IMR-90 (cell line): Measurements from ENCODE around the gene EPB41L2. TPM values are rescaled to one million over a fixed set of nuclear protein-coding genes. Genes with fewer than 3 reads are reported as not detected.

ENCODE experiments used
- ATAC-seq: fragments of 200-7000 bp; cut with Tn5 transposase; 2 replicates; pipeline ENCODE4 v1.9.1; 2020; ENCODE audit warnings: low read depth, mild to moderate bottlenecking, moderate library complexity
- BruUV-seq: library from RNA; stranded (reverse); fragments of 400-500 nt; replicated peaks from 2 replicates; lab custom pipeline; 2021; lab: Mats Ljungman, UMichigan
- CTCF ChIA-PET: fragments of 300-600 bp; formaldehyde crosslinking; extraction: SDS; loops from one replicate; lab custom pipeline; 2021; ENCODE audit warnings: antibody characterized with exemption; lab: Yijun Ruan, JAX
- POLR2A ChIA-PET: fragments of 300-600 bp; sonication (Branson Sonifier 250); formaldehyde crosslinking; loops from one replicate; lab custom pipeline; 2022; ENCODE audit warnings: antibody characterized with exemption; ENCODE audit not compliant: unreplicated experiment; lab: Charles Lee
- DNase-seq: peaks from one replicate; pipeline ENCODE4 v3.0.0; 2013
- H2AFZ ChIP-seq: replicated peaks from 2 replicates; pipeline ENCODE3; 2013; ENCODE audit warnings: low read length, mild to moderate bottlenecking; ENCODE audit not compliant: poor library complexity
- H2AK5ac ChIP-seq: 2 replicates; pipeline ENCODE4 v1.6.1; 2013; ENCODE audit warnings: low read depth, low read length, inconsistent platforms
- H2AK9ac ChIP-seq: replicated peaks from 2 replicates; pipeline ENCODE3; 2013; ENCODE audit warnings: mild to moderate bottlenecking, low read depth, low read length, moderate library complexity; ENCODE audit not compliant: poor library complexity
- H2BK120ac ChIP-seq: 2 replicates; pipeline ENCODE4 v1.6.1; 2013; ENCODE audit warnings: low read depth, low read length, inconsistent platforms
- H2BK15ac ChIP-seq: 3 replicates; pipeline ENCODE4 v1.6.1; 2013; ENCODE audit warnings: low read depth, low read length, inconsistent platforms
- H2BK20ac ChIP-seq: 2 replicates; pipeline ENCODE4 v1.6.1; 2013; ENCODE audit warnings: low read depth, mild to moderate bottlenecking, inconsistent platforms, low read length, moderate library complexity
- H2BK5ac ChIP-seq: 2 replicates; pipeline ENCODE4 v1.6.1; 2013; ENCODE audit warnings: mild to moderate bottlenecking, low read depth, low read length, inconsistent platforms; ENCODE audit not compliant: poor library complexity, severe bottlenecking
- H3K14ac ChIP-seq: replicated peaks from 2 replicates; pipeline ENCODE4 v1.6.1; 2013; ENCODE audit warnings: low read depth, low read length, inconsistent platforms
- H3K18ac ChIP-seq: 2 replicates; pipeline ENCODE4 v1.6.1; 2013; ENCODE audit warnings: low read depth, low read length, control low read depth
- H3K23ac ChIP-seq: 2 replicates; pipeline ENCODE4 v1.6.1; 2013; ENCODE audit warnings: low read depth, low read length, inconsistent platforms
- H3K27ac ChIP-seq: 2 replicates; pipeline ENCODE4 v1.5.1; 2013; ENCODE audit warnings: mild to moderate bottlenecking, control low read depth, low read length; ENCODE audit not compliant: insufficient read depth
- H3K27me3 ChIP-seq: 2 replicates; pipeline ENCODE4 v1.6.1; 2013; ENCODE audit warnings: low read length; ENCODE audit not compliant: control insufficient read depth, insufficient read depth
- H3K36me3 ChIP-seq: 2 replicates; pipeline ENCODE4 v1.6.1; 2013; ENCODE audit warnings: low read length, mixed read lengths; ENCODE audit not compliant: control insufficient read depth, insufficient read depth
- H3K4ac ChIP-seq: 2 replicates; pipeline ENCODE4 v1.6.1; 2013; ENCODE audit warnings: low read depth, low read length, inconsistent platforms
- H3K4me1 ChIP-seq: 2 replicates; pipeline ENCODE4 v1.6.1; 2013; ENCODE audit warnings: low read length, mixed read lengths; ENCODE audit not compliant: control insufficient read depth, insufficient read depth
- H3K4me2 ChIP-seq: 2 replicates; pipeline ENCODE4 v1.6.1; 2013; ENCODE audit warnings: low read depth, mild to moderate bottlenecking, control low read depth, low read length, moderate library complexity
- H3K4me3 ChIP-seq: 2 replicates; pipeline ENCODE4 v1.5.1; 2013; ENCODE audit warnings: low read depth, mild to moderate bottlenecking, control low read depth, low read length, moderate library complexity; ENCODE audit not compliant: insufficient read depth
- H3K56ac ChIP-seq: 2 replicates; pipeline ENCODE4 v1.6.1; 2013; ENCODE audit warnings: low read length, inconsistent platforms; ENCODE audit not compliant: insufficient read depth; ENCODE audit errors: extremely low read depth
- H3K79me1 ChIP-seq, 2 experiments: 2 replicates each; pipeline ENCODE4 v1.6.1; 2013; ENCODE audit warnings: low read length in 2 of 2, inconsistent platforms in 1 of 2, low read depth in 1 of 2
- H3K9ac ChIP-seq: 2 replicates; pipeline ENCODE4 v1.6.1; 2013; ENCODE audit warnings: low read depth, low read length, control low read depth
- H3K9me1 ChIP-seq: 2 replicates; pipeline ENCODE4 v1.6.1; 2013; ENCODE audit warnings: low read length, inconsistent platforms; ENCODE audit not compliant: insufficient read depth
- H3K9me3 ChIP-seq: 2 replicates; pipeline ENCODE4 v1.6.1; 2013; ENCODE audit warnings: low read length; ENCODE audit not compliant: control insufficient read depth, insufficient read depth
- H4K20me1 ChIP-seq: 2 replicates; pipeline ENCODE4 v1.6.1; 2013; ENCODE audit warnings: low read length, inconsistent platforms; ENCODE audit not compliant: insufficient read depth
- H4K5ac ChIP-seq: 2 replicates; pipeline ENCODE4 v1.6.1; 2013; ENCODE audit warnings: mild to moderate bottlenecking, low read depth, low read length, control low read depth
- H4K8ac ChIP-seq, 2 experiments: 2 replicates each; pipeline ENCODE4 v1.6.1; 2013; ENCODE audit warnings: low read depth in 2 of 2, low read length in 2 of 2, control low read depth in 1 of 2, inconsistent platforms in 1 of 2
- H4K91ac ChIP-seq: 2 replicates; pipeline ENCODE4 v1.6.1; 2013; ENCODE audit warnings: low read depth, low read length, inconsistent platforms; ENCODE audit not compliant: insufficient read depth
- CEBPB ChIP-seq: IDR thresholded peaks from 2 replicates; pipeline ENCODE4 v1.6.1; 2012; ENCODE audit warnings: low read depth, low read length, improper control_type of control experiment
- CHD1 ChIP-seq: IDR thresholded peaks from 2 replicates; pipeline ENCODE4 v1.6.1; 2012; ENCODE audit warnings: low read depth, low read length, improper control_type of control experiment
- ELK1 ChIP-seq: fragments of 150-350 bp; IDR thresholded peaks from 2 replicates; pipeline ENCODE4 v1.6.1; 2016; ENCODE audit warnings: low read depth, mild to moderate bottlenecking, low read length, moderate library complexity, borderline replicate concordance
- FOS ChIP-seq: fragments of 150-350 bp; IDR thresholded peaks from 2 replicates; pipeline ENCODE4 v1.6.1; 2016; ENCODE audit warnings: low read depth, low read length
- MAFK ChIP-seq: IDR thresholded peaks from 2 replicates; pipeline ENCODE4 v1.6.1; 2012; ENCODE audit warnings: low read depth, low read length, improper control_type of control experiment
- MAZ ChIP-seq: IDR thresholded peaks from 2 replicates; pipeline ENCODE4 v1.6.1; 2012; ENCODE audit warnings: low read depth, mild to moderate bottlenecking, low read length, improper control_type of control experiment, moderate library complexity, borderline replicate concordance
- MXI1 ChIP-seq: IDR thresholded peaks from 2 replicates; pipeline ENCODE4 v1.6.1; 2012; ENCODE audit warnings: low read depth, mild to moderate bottlenecking, low read length, moderate library complexity, borderline replicate concordance
- NFE2L2 ChIP-seq: fragments of 150-350 bp; IDR thresholded peaks from 2 replicates; pipeline ENCODE4 v1.6.1; 2016; ENCODE audit warnings: low read depth, mild to moderate bottlenecking, low read length
- POLR2A ChIP-seq: IDR thresholded peaks from 2 replicates; pipeline ENCODE4 v1.6.1; 2012; ENCODE audit warnings: mild to moderate bottlenecking, low read depth, low read length
- RCOR1 ChIP-seq: IDR thresholded peaks from 2 replicates; pipeline ENCODE4 v1.6.1; 2012; ENCODE audit warnings: mild to moderate bottlenecking, low read length, improper control_type of control experiment; ENCODE audit not compliant: insufficient replicate concordance
- RFX5 ChIP-seq: IDR thresholded peaks from 2 replicates; pipeline ENCODE4 v1.8.0; 2012; ENCODE audit warnings: low read depth, mild to moderate bottlenecking, low read length, moderate library complexity
- SMC3 ChIP-seq: fragments of 150-350 bp; IDR thresholded peaks from 2 replicates; pipeline ENCODE4 v1.6.1; 2016; ENCODE audit warnings: low read depth, mild to moderate bottlenecking, antibody characterized with exemption, low read length, moderate library complexity
- USF2 ChIP-seq: fragments of 150-350 bp; IDR thresholded peaks from 2 replicates; pipeline ENCODE4 v1.6.1; 2017; ENCODE audit warnings: mild to moderate bottlenecking, antibody characterized with exemption, low read length, low read depth
- dilution Hi-C: fragments of 300-500 bp; cut with HindIII; formaldehyde crosslinking; loops from one replicate; pipeline ENCODE4 v1.14.3; 2018; ENCODE audit warnings: low sequenced_read_pairs; ENCODE audit not compliant: unreplicated experiment
- in situ Hi-C: fragments of 300-500 bp; cut with MboI; formaldehyde crosslinking; loops from 3 replicates; pipeline ENCODE4 v1.14.3; 2019; ENCODE audit warnings: low sequenced_read_pairs, inconsistent platforms, mixed read lengths
- intact Hi-C: fragments of 100-400 bp; cut with micrococcal nuclease; formaldehyde crosslinking; loops from 2 replicates; pipeline ENCODE4 v1.10.0; 2022
- polyA plus RNA-seq, 3 experiments: library from polyadenylated mRNA; depleted of rRNA; stranded (reverse); fragments of >200 nt; gene quantifications; 2 replicates each; pipeline ENCODE4 v1.2.3, GENCODE V29; 2012; ENCODE audit warnings: low replicate concordance in 1 of 3
- total RNA-seq: library from RNA; depleted of rRNA; stranded (reverse); fragments of >200 nt; gene quantifications from 2 replicates; pipeline ENCODE4 v1.2.3, GENCODE V29; 2012
- TF ChIP-seq, protein P1 (sequence below): conservative IDR thresholded peaks from 2 replicates; pipeline ENCODE4 v1.5.1; 2012; ENCODE audit warnings: mild to moderate bottlenecking, low read depth, low read length, improper control_type of control experiment

The EPB41L2 gene
- total and polyA plus RNA-seq, 2 of the 4 experiments (the other 2 are of a cell fraction), result 85.7 to 99.8 TPM

GRCh38 chr6:130935978-130936377 lies 127.1 kb downstream of the EPB41L2 start:
- CTCF ChIA-PET, result no interaction called here
- dilution Hi-C loops, result no loop called here

More at GRCh38 chr6:130935978-130936377, 127.1 kb downstream of the EPB41L2 start:
- no peak overlapping the region for H2BK20ac ChIP-seq
- peaks cover 5% of the 10 kb centered on the region; the same call in 1 of the 2 replicates for H4K20me1 ChIP-seq
- DNase-seq, result no peak
- no peak overlapping the region; the same call in 1 of the 2 replicates for H4K91ac ChIP-seq
- no peak overlapping the region for H4K5ac ChIP-seq
- H3K23ac ChIP-seq, result no peak overlapping the region
- POLR2A ChIA-PET, result no interaction called here
- no peaks in the 10 kb centered on the region for H3K27me3 ChIP-seq
- no peak for ATAC-seq
- H2AK5ac ChIP-seq, result no peak overlapping the region
- no peak overlapping the region for H3K9ac ChIP-seq
- H2AFZ ChIP-seq, result no peak overlapping the region
- peaks cover 16% of the 10 kb centered on the region for H3K4me1 ChIP-seq
- BruUV-seq, result no TSS peak
- no peaks in the 10 kb centered on the region for H3K9me3 ChIP-seq
- peak overlapping the region; percentile 53; the same call in 1 of the 2 replicates for H2BK120ac ChIP-seq
- no peak overlapping the region for H3K4me3 ChIP-seq
- H3K79me1 ChIP-seq, result peaks cover 36 to 62% of the 10 kb centered on the region in 2 experiments
- H3K4ac ChIP-seq, result no peak overlapping the region; the same call in 1 of the 2 replicates
- H3K4me2 ChIP-seq, result no peak overlapping the region
- H2BK15ac ChIP-seq, result no peak overlapping the region
- H4K8ac ChIP-seq, result 0 out of 4 replicates have a peak overlapping the region, but pooled peaks of 1 of the 2 experiments have one; percentile 35
- H2AK9ac ChIP-seq, result no peak overlapping the region
- H3K36me3 ChIP-seq, result no peaks in the 10 kb centered on the region
- no peak overlapping the region for H3K27ac ChIP-seq
- H2BK5ac ChIP-seq, result no peak overlapping the region
- peaks cover 13% of the 10 kb centered on the region; the same call in 1 of the 2 replicates for H3K9me1 ChIP-seq
- H3K14ac ChIP-seq, result no peak overlapping the region
- in situ Hi-C loops (no loop called here), intact Hi-C loops (no loop called here)
- no peak overlapping the region for H3K18ac ChIP-seq
- TF ChIP-seq RCOR1 (no peak), RFX5 (no peak), MAZ (no peak), MAFK (no peak), FOS (no peak), CEBPB (no peak), USF2 (no peak), NFE2L2 (no peak), POLR2A (no peak), CHD1 (no peak), SMC3 (no peak), ELK1 (no peak), MXI1 (no peak)
- TF ChIP-seq, protein P1, sequence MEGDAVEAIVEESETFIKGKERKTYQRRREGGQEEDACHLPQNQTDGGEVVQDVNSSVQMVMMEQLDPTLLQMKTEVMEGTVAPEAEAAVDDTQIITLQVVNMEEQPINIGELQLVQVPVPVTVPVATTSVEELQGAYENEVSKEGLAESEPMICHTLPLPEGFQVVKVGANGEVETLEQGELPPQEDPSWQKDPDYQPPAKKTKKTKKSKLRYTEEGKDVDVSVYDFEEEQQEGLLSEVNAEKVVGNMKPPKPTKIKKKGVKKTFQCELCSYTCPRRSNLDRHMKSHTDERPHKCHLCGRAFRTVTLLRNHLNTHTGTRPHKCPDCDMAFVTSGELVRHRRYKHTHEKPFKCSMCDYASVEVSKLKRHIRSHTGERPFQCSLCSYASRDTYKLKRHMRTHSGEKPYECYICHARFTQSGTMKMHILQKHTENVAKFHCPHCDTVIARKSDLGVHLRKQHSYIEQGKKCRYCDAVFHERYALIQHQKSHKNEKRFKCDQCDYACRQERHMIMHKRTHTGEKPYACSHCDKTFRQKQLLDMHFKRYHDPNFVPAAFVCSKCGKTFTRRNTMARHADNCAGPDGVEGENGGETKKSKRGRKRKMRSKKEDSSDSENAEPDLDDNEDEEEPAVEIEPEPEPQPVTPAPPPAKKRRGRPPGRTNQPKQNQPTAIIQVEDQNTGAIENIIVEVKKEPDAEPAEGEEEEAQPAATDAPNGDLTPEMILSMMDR, result no peak
- no peak overlapping the region for H3K56ac ChIP-seq
